ENCODE measurements around the gene ACER3.
"Not testable (repeated sequence)": the region's sequence is repeated elsewhere in the genome, so short reads cannot be mapped to it uniquely, and the experiment has no call there.

The ACER3 gene

GRCh38 chr11:76872959-76873827 lies 12.5 kb downstream of the ACER3 start:
- no peak for DNase-seq (ENCODE audit: low read depth in 2 of 2)

GRCh38 chr11:76878014-76878413 lies 17.3 kb downstream of the ACER3 start:
- no peak for DNase-seq (ENCODE audit: low read depth in 2 of 2)

- no peak for DNase-seq (ENCODE audit: low read depth in 2 of 2)
Observed at GRCh38 chr11:76880314-76880713, 19.6 kb downstream of the ACER3 start.

- DNase-seq (ENCODE audit: low read depth in 2 of 2) = no peak
Observed at GRCh38 chr11:76880956-76881355, 20.2 kb downstream of the ACER3 start.

- no peak for DNase-seq (ENCODE audit: low read depth in 2 of 2)
Observed at GRCh38 chr11:76885390-76886097, 24.8 kb downstream of the ACER3 start.

GRCh38 chr11:76888989-76889388 lies 28.3 kb downstream of the ACER3 start:
- no peak for DNase-seq (ENCODE audit: low read depth in 2 of 2)

- no peak for DNase-seq (ENCODE audit: low read depth in 2 of 2)
Observed at GRCh38 chr11:76889411-76889975, 28.8 kb downstream of the ACER3 start.

GRCh38 chr11:76890329-76890728 lies 29.6 kb downstream of the ACER3 start:
- DNase-seq (ENCODE audit: low read depth in 2 of 2) = no peak

- no peak for DNase-seq (ENCODE audit: low read depth in 2 of 2)
Observed at GRCh38 chr11:76891285-76891684, 30.6 kb downstream of the ACER3 start.

GRCh38 chr11:76891793-76892192 lies 31.1 kb downstream of the ACER3 start:
- no peak for DNase-seq (ENCODE audit: low read depth in 2 of 2)

- no peak for DNase-seq (ENCODE audit: low read depth in 2 of 2)
Observed at GRCh38 chr11:76892306-76892705, 31.6 kb downstream of the ACER3 start.

- DNase-seq (ENCODE audit: low read depth in 2 of 2) = no peak
Observed at GRCh38 chr11:76897233-76897632, 36.5 kb downstream of the ACER3 start.

- DNase-seq (ENCODE audit: low read depth in 2 of 2) = no peak
Observed at GRCh38 chr11:76901144-76901543, 40.4 kb downstream of the ACER3 start.

- not testable (repeated sequence) for DNase-seq (ENCODE audit: low read depth in 2 of 2)
Observed at GRCh38 chr11:76901622-76902021, 40.9 kb downstream of the ACER3 start.

GRCh38 chr11:76902121-76903014 lies 41.6 kb downstream of the ACER3 start:
- DNase-seq (ENCODE audit: low read depth in 2 of 2) = no peak

GRCh38 chr11:76903325-76903724 lies 42.6 kb downstream of the ACER3 start:
- no peak for DNase-seq (ENCODE audit: low read depth in 2 of 2)

GRCh38 chr11:76910620-76911414 lies 50.1 kb downstream of the ACER3 start:
- DNase-seq (ENCODE audit: low read depth in 2 of 2) = no peak

GRCh38 chr11:76911415-76911808 lies 50.7 kb downstream of the ACER3 start:
- no peak for DNase-seq (ENCODE audit: low read depth in 2 of 2)

- no peak for DNase-seq (ENCODE audit: low read depth in 2 of 2)
Observed at GRCh38 chr11:76916712-76917111, 56.0 kb downstream of the ACER3 start.

- no peak for DNase-seq (ENCODE audit: low read depth in 2 of 2)
Observed at GRCh38 chr11:76918941-76919386, 58.2 kb downstream of the ACER3 start.

- DNase-seq (ENCODE audit: low read depth in 2 of 2) = no peak
Observed at GRCh38 chr11:76919467-76919866, 58.7 kb downstream of the ACER3 start.

Measured in stimulated activated CD8-positive, alpha-beta memory T cell treated with anti-CD3 and anti-CD28 coated beads, Interleukin-15, amount 100 ng/mL, for 4 hours (primary cell).